IMR-90 (cell line): ENCODE data around the gene GTPBP10. TPM values are rescaled to one million over a fixed set of nuclear protein-coding genes. Genes with fewer than 3 reads are reported as not detected.
"Not testable (repeated sequence)": the region's sequence is repeated elsewhere in the genome, so short reads cannot be mapped to it uniquely, and the experiment has no call there.

Experiments used
- ATAC-seq: fragments of 200-7000 bp; cut with Tn5 transposase; 2 replicates; pipeline ENCODE4 v1.9.1; 2020; ENCODE audit warnings: low read depth, mild to moderate bottlenecking, moderate library complexity
- BruUV-seq: library from RNA; stranded (reverse); fragments of 400-500 nt; replicated peaks from 2 replicates; lab custom pipeline; 2021; lab: Mats Ljungman, UMichigan
- CTCF ChIA-PET: fragments of 300-600 bp; formaldehyde crosslinking; extraction: SDS; loops from one replicate; lab custom pipeline; 2021; ENCODE audit warnings: antibody characterized with exemption; lab: Yijun Ruan, JAX
- POLR2A ChIA-PET: fragments of 300-600 bp; sonication (Branson Sonifier 250); formaldehyde crosslinking; loops from one replicate; lab custom pipeline; 2022; ENCODE audit warnings: antibody characterized with exemption; ENCODE audit not compliant: unreplicated experiment; lab: Charles Lee
- DNase-seq: peaks from one replicate; pipeline ENCODE4 v3.0.0; 2013
- H2AFZ ChIP-seq: replicated peaks from 2 replicates; pipeline ENCODE3; 2013; ENCODE audit warnings: low read length, mild to moderate bottlenecking; ENCODE audit not compliant: poor library complexity
- H2AK5ac ChIP-seq: 2 replicates; pipeline ENCODE4 v1.6.1; 2013; ENCODE audit warnings: low read depth, low read length, inconsistent platforms
- H2AK9ac ChIP-seq: replicated peaks from 2 replicates; pipeline ENCODE3; 2013; ENCODE audit warnings: mild to moderate bottlenecking, low read depth, low read length, moderate library complexity; ENCODE audit not compliant: poor library complexity
- H2BK120ac ChIP-seq: 2 replicates; pipeline ENCODE4 v1.6.1; 2013; ENCODE audit warnings: low read depth, low read length, inconsistent platforms
- H2BK15ac ChIP-seq: 3 replicates; pipeline ENCODE4 v1.6.1; 2013; ENCODE audit warnings: low read depth, low read length, inconsistent platforms
- H2BK20ac ChIP-seq: 2 replicates; pipeline ENCODE4 v1.6.1; 2013; ENCODE audit warnings: low read depth, mild to moderate bottlenecking, inconsistent platforms, low read length, moderate library complexity
- H2BK5ac ChIP-seq: 2 replicates; pipeline ENCODE4 v1.6.1; 2013; ENCODE audit warnings: mild to moderate bottlenecking, low read depth, low read length, inconsistent platforms; ENCODE audit not compliant: poor library complexity, severe bottlenecking
- H3K14ac ChIP-seq: replicated peaks from 2 replicates; pipeline ENCODE4 v1.6.1; 2013; ENCODE audit warnings: low read depth, low read length, inconsistent platforms
- H3K18ac ChIP-seq: 2 replicates; pipeline ENCODE4 v1.6.1; 2013; ENCODE audit warnings: low read depth, low read length, control low read depth
- H3K23ac ChIP-seq: 2 replicates; pipeline ENCODE4 v1.6.1; 2013; ENCODE audit warnings: low read depth, low read length, inconsistent platforms
- H3K27ac ChIP-seq: 2 replicates; pipeline ENCODE4 v1.5.1; 2013; ENCODE audit warnings: mild to moderate bottlenecking, control low read depth, low read length; ENCODE audit not compliant: insufficient read depth
- H3K27me3 ChIP-seq: 2 replicates; pipeline ENCODE4 v1.6.1; 2013; ENCODE audit warnings: low read length; ENCODE audit not compliant: control insufficient read depth, insufficient read depth
- H3K36me3 ChIP-seq: 2 replicates; pipeline ENCODE4 v1.6.1; 2013; ENCODE audit warnings: low read length, mixed read lengths; ENCODE audit not compliant: control insufficient read depth, insufficient read depth
- H3K4ac ChIP-seq: 2 replicates; pipeline ENCODE4 v1.6.1; 2013; ENCODE audit warnings: low read depth, low read length, inconsistent platforms
- H3K4me1 ChIP-seq: 2 replicates; pipeline ENCODE4 v1.6.1; 2013; ENCODE audit warnings: low read length, mixed read lengths; ENCODE audit not compliant: control insufficient read depth, insufficient read depth
- H3K4me2 ChIP-seq: 2 replicates; pipeline ENCODE4 v1.6.1; 2013; ENCODE audit warnings: low read depth, mild to moderate bottlenecking, control low read depth, low read length, moderate library complexity
- H3K4me3 ChIP-seq: 2 replicates; pipeline ENCODE4 v1.5.1; 2013; ENCODE audit warnings: low read depth, mild to moderate bottlenecking, control low read depth, low read length, moderate library complexity; ENCODE audit not compliant: insufficient read depth
- H3K56ac ChIP-seq: 2 replicates; pipeline ENCODE4 v1.6.1; 2013; ENCODE audit warnings: low read length, inconsistent platforms; ENCODE audit not compliant: insufficient read depth; ENCODE audit errors: extremely low read depth
- H3K79me1 ChIP-seq, 2 experiments: 2 replicates each; pipeline ENCODE4 v1.6.1; 2013; ENCODE audit warnings: low read length in 2 of 2, inconsistent platforms in 1 of 2, low read depth in 1 of 2
- H3K9ac ChIP-seq: 2 replicates; pipeline ENCODE4 v1.6.1; 2013; ENCODE audit warnings: low read depth, low read length, control low read depth
- H3K9me1 ChIP-seq: 2 replicates; pipeline ENCODE4 v1.6.1; 2013; ENCODE audit warnings: low read length, inconsistent platforms; ENCODE audit not compliant: insufficient read depth
- H3K9me3 ChIP-seq: 2 replicates; pipeline ENCODE4 v1.6.1; 2013; ENCODE audit warnings: low read length; ENCODE audit not compliant: control insufficient read depth, insufficient read depth
- H4K20me1 ChIP-seq: 2 replicates; pipeline ENCODE4 v1.6.1; 2013; ENCODE audit warnings: low read length, inconsistent platforms; ENCODE audit not compliant: insufficient read depth
- H4K5ac ChIP-seq: 2 replicates; pipeline ENCODE4 v1.6.1; 2013; ENCODE audit warnings: mild to moderate bottlenecking, low read depth, low read length, control low read depth
- H4K8ac ChIP-seq, 2 experiments: 2 replicates each; pipeline ENCODE4 v1.6.1; 2013; ENCODE audit warnings: low read depth in 2 of 2, low read length in 2 of 2, control low read depth in 1 of 2, inconsistent platforms in 1 of 2
- H4K91ac ChIP-seq: 2 replicates; pipeline ENCODE4 v1.6.1; 2013; ENCODE audit warnings: low read depth, low read length, inconsistent platforms; ENCODE audit not compliant: insufficient read depth
- WGBS, 2 experiments: methylation state at CpG; one replicate each; pipeline versions ENCODE4 v1.1.5 to v1.1.7; 2013; ENCODE audit warnings: missing lambda C conversion rate in 2 of 2; ENCODE audit not compliant: insufficient read length in 1 of 2; ENCODE audit errors: extremely low coverage in 2 of 2; 5-methylcytosine and 5-hydroxymethylcytosine counted together
- dilution Hi-C: fragments of 300-500 bp; cut with HindIII; formaldehyde crosslinking; loops from one replicate; pipeline ENCODE4 v1.14.3; 2018; ENCODE audit warnings: low sequenced_read_pairs; ENCODE audit not compliant: unreplicated experiment
- in situ Hi-C: fragments of 300-500 bp; cut with MboI; formaldehyde crosslinking; loops from 3 replicates; pipeline ENCODE4 v1.14.3; 2019; ENCODE audit warnings: low sequenced_read_pairs, inconsistent platforms, mixed read lengths
- intact Hi-C: fragments of 100-400 bp; cut with micrococcal nuclease; formaldehyde crosslinking; loops from 2 replicates; pipeline ENCODE4 v1.10.0; 2022
- polyA plus RNA-seq, 3 experiments: library from polyadenylated mRNA; depleted of rRNA; stranded (reverse); fragments of >200 nt; gene quantifications; 2 replicates each; pipeline ENCODE4 v1.2.3, GENCODE V29; 2012; ENCODE audit warnings: low replicate concordance in 1 of 3
- total RNA-seq: library from RNA; depleted of rRNA; stranded (reverse); fragments of >200 nt; gene quantifications from 2 replicates; pipeline ENCODE4 v1.2.3, GENCODE V29; 2012

Gene GTPBP10
- total and polyA plus RNA-seq, 2 of the 4 experiments (the other 2 are of a cell fraction) = 11.5 to 12.8 TPM

DNA sequence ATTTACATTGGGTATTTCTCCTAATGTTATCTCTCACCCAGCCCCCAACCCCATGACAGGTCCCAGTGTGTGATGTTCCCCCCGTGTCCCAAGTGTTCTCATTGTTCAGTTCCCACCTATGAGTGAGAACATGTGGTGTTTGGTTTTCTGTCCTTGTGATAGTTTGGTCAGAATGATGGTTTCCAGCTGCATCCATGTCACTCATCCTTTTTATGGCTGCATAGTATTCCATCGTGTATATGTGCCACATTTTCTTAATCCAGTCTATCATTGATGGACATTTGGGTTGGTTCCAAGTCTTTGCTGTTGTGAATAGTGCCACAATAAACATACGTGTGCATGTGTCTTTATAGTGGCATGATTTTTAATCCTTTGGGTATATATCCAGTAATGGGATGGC is 3.5 kb downstream of the GTPBP10 start:
- H2AK5ac ChIP-seq, H3K4me2 ChIP-seq, H2AK9ac ChIP-seq, DNase-seq, H3K36me3 ChIP-seq, H3K9me1 ChIP-seq, H3K56ac ChIP-seq, H3K4ac ChIP-seq, ATAC-seq, H3K9ac ChIP-seq, H4K20me1 ChIP-seq, H2BK15ac ChIP-seq, dilution Hi-C loops, H2BK120ac ChIP-seq, H2BK5ac ChIP-seq, H4K5ac ChIP-seq, intact Hi-C loops, POLR2A ChIA-PET, H2BK20ac ChIP-seq, H3K18ac ChIP-seq, H3K4me1 ChIP-seq, BruUV-seq, in situ Hi-C loops, CTCF ChIA-PET, H3K23ac ChIP-seq, H4K91ac ChIP-seq, H3K14ac ChIP-seq, H3K27me3 ChIP-seq, H3K27ac ChIP-seq, H3K9me3 ChIP-seq, H2AFZ ChIP-seq, H4K8ac ChIP-seq, H3K4me3 ChIP-seq: not testable (repeated sequence)
- WGBS, 2 experiments = no CpG with 5 or more reads among the region's 3 CpGs
- H3K79me1 ChIP-seq = peaks cover 13 to 30% of the 10 kb centered on the region in 2 experiments
